AG10803 (cell line): ENCODE results near the gene COQ8A.

Source experiments
- DNase-seq: peaks from one replicate; pipeline ENCODE4 v3.0.0; 2010; ENCODE audit warnings: low read depth
- H3K4me3 ChIP-seq: 2 replicates; pipeline ENCODE4 v1.5.1; 2011; ENCODE audit warnings: mild to moderate bottlenecking, low read length, control low read depth
- TF ChIP-seq, protein P1 (sequence below): conservative IDR thresholded peaks from 2 replicates; pipeline ENCODE4 v1.5.1; 2011; ENCODE audit warnings: mild to moderate bottlenecking, low read length, control low read depth, inconsistent platforms

Gene COQ8A

DNA sequence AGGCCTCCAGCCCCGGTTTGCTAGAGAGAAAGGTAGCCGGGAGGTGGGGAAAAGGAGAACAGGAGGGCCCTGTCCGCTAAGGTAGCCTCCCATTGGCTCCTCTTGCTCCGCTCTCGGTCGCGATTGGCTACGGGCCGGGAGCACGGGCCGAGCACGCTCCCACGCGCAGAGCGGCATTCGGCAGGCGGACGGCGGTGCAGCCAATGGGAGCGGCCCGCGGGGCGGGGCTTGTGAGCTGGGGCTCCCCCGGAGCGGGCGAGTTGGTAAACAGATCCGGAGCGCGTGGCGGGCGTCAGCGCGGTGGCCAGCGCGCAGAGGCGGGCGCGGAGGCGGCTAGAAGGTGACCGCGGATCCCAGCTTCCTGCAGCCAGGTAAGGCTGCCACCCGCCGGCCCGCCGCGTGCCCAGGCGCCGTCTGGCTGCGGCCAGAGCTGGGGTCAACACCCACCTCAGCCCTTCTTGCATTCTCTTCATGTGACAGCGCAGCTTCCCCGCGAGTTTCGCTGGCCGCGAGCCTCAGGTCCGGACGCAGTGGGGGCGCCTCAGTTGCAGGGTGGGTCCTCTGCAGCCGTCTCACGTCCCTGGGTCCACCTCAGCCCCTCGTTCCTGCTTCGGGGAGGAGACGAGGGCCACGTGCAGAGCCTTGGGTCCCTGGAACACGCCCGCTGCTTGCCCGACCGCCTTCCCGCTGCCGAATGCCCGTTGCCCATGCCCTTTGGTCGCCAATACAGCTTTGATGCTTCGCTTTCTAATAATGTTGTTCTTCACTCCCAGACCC is at the start of gene COQ8A:
TSS of gene COQ8A (plus strand) at position 266 of the 777 bp plus-strand sequence. CDS start 21,092 bp downstream, outside the sequence.
- peak; percentile 99 for DNase-seq
- TF ChIP-seq, protein P1, sequence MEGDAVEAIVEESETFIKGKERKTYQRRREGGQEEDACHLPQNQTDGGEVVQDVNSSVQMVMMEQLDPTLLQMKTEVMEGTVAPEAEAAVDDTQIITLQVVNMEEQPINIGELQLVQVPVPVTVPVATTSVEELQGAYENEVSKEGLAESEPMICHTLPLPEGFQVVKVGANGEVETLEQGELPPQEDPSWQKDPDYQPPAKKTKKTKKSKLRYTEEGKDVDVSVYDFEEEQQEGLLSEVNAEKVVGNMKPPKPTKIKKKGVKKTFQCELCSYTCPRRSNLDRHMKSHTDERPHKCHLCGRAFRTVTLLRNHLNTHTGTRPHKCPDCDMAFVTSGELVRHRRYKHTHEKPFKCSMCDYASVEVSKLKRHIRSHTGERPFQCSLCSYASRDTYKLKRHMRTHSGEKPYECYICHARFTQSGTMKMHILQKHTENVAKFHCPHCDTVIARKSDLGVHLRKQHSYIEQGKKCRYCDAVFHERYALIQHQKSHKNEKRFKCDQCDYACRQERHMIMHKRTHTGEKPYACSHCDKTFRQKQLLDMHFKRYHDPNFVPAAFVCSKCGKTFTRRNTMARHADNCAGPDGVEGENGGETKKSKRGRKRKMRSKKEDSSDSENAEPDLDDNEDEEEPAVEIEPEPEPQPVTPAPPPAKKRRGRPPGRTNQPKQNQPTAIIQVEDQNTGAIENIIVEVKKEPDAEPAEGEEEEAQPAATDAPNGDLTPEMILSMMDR: no peak
- peak within 1 kb of the TSS; percentile 80 for H3K4me3 ChIP-seq

GRCh38 chr1:226890331-226891108 is 49.6 kb upstream of the COQ8A start:
- H3K4me3 ChIP-seq: no peak overlapping the region
- no peak for DNase-seq
- TF ChIP-seq, protein P1: no peak

DNA sequence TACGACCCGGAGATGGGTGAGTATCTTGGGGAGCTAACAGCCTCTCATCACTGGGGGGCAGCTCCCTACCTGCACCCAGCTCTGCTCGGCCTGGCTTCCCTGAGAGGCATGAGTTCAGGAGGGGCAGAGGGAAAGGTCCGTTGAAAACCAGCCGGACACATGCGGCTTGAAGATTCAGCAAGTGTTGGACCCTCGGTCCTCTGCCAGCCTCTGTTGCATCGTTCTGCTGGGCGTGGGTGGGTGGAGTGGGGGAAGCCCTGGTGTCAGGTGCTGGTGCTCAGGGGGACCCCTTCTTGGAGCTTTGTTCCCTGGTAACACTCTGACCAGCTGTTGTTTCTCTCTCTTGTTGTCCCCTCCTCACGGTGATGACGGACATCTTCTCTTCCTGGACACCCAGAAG is 48.7 kb upstream of the COQ8A start:
- no peak overlapping the region for H3K4me3 ChIP-seq
- no peak for DNase-seq
- TF ChIP-seq, protein P1: no peak

DNA sequence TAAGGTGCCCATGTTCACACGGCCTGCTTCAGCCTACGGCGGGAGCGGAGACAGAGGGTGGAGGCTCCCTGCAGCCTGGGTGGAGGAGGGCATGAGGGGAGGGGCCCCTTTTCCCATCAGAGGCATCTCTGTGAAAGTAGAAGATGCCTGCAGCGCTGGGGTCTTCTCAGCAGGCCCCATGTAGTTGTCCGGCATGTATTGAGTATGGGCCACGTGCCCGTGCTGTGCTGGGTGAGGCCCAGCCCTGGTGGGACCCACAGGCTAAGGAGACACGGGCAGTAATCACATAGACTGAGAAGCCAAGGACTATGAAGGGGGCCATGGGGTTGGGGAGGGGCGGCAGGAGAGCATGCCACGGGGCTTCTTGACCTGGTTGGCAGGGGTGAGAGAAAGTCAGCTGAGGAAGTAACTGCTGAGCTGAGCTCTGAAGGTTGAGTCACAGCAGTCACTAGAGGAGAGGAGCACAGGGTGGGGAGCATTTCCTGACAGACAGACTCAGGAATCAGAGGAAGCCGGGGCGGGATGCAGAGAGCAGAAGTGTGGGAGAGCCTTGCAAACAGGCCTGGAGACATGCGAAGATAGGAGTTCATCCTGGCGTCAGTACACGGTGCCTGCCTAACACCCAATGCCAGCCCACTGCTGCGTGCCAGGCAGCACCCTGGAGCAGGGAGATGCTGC is 48.1 kb upstream of the COQ8A start:
- TF ChIP-seq, protein P1: no peak
- H3K4me3 ChIP-seq: no peak overlapping the region
- no peak for DNase-seq

DNA sequence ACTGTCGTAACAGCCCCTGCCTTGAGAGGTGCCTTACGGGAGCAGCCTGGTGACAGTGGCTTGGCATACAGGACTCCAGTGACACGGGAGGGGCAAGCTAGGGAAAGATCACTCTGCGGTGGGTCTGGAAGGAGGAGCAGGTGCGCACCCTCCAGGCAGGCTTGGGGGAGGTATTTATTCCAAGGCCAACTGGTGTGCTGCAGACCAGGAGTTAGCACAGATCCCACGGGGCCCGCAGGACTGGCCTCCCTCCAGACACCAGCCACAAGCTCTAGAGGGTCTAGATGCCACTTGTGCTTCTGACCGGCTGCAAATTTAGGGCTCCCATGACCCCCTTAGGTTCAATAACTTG is 47.6 kb upstream of the COQ8A start:
- no peak overlapping the region for H3K4me3 ChIP-seq
- TF ChIP-seq, protein P1: no peak
- DNase-seq: no peak

GRCh38 chr1:226893936-226894335 is 46.2 kb upstream of the COQ8A start:
- no peak overlapping the region for H3K4me3 ChIP-seq
- TF ChIP-seq, protein P1: no peak
- no peak for DNase-seq
